T-cell (primary cell): ENCODE data around the gene DARS1. TPM values are rescaled to one million over a fixed set of nuclear protein-coding genes. Genes with fewer than 3 reads are reported as not detected.

Source experiments
- ATAC-seq, 4 experiments: fragments of 200-7000 bp in 3 of 4; fragments of 150-1000 bp in 1 of 4; cut with Tn5 transposase; replicated peaks in 1 of 4; 1 replicate in 3 of 4; 2 replicates in 1 of 4; pipeline ENCODE4 v1.10.0; 2021; ENCODE audit warnings: moderate library complexity in 3 of 4, mild to moderate bottlenecking in 2 of 4, moderate number of reproducible peaks in 1 of 4
- CTCF ChIA-PET, 2 donors: fragments of 300-600 bp; sonication (Branson Sonifier 250); formaldehyde crosslinking; loops; one replicate each; lab custom pipeline; 2022; ENCODE audit warnings: antibody characterized with exemption in 2 of 2; lab: Charles Lee
- POLR2A ChIA-PET, 2 donors: fragments of 300-600 bp; sonication (Branson Sonifier 250); formaldehyde crosslinking; loops; one replicate each; lab custom pipeline; 2022; ENCODE audit warnings: antibody characterized with exemption in 2 of 2; lab: Charles Lee
- DNase-seq, 35 experiments: peaks; one replicate each; pipeline versions ENCODE4 v3.0.0 to v3.0.0-alpha.2; 2013 to 2023
- H3K27ac ChIP-seq: one replicate; pipeline ENCODE4 v1.5.1; 2013; ENCODE audit warnings: low read length
- H3K27me3 ChIP-seq, 2 experiments: replicated peaks in 1 of 2; 1 replicate in 1 of 2; 2 replicates in 1 of 2; pipeline versions ENCODE4 v1.6.1 to v1.7.0; 2013; ENCODE audit warnings: low read length in 1 of 2, mixed read lengths in 1 of 2; ENCODE audit not compliant: control insufficient read depth in 2 of 2, insufficient read depth in 2 of 2; ENCODE audit errors: extremely low read depth in 1 of 2
- H3K36me3 ChIP-seq, 2 donors: 1 replicate in 1 of 2; 2 replicates in 1 of 2; pipeline versions ENCODE4 v1.6.1 to v1.7.0; 2013; ENCODE audit warnings: low read length in 1 of 2; ENCODE audit not compliant: control insufficient read depth in 2 of 2, insufficient read depth in 1 of 2; ENCODE audit errors: extremely low read depth in 1 of 2
- H3K4me1 ChIP-seq, 2 experiments: 1 replicate in 1 of 2; 2 replicates in 1 of 2; pipeline versions ENCODE4 v1.6.1 to v1.7.0; 2013; ENCODE audit warnings: low read length in 2 of 2, mixed read lengths in 1 of 2; ENCODE audit not compliant: insufficient read depth in 2 of 2, control insufficient read depth in 1 of 2; ENCODE audit errors: extremely low read depth in 1 of 2
- H3K4me3 ChIP-seq, 2 donors: 1 replicate in 1 of 2; 2 replicates in 1 of 2; pipeline versions ENCODE4 v1.5.1 to v1.7.0; 2013; ENCODE audit warnings: mild to moderate bottlenecking in 2 of 2, low read length in 1 of 2, moderate library complexity in 1 of 2; ENCODE audit not compliant: control insufficient read depth in 1 of 2; ENCODE audit errors: extremely low read depth in 1 of 2
- H3K9me3 ChIP-seq: 2 replicates; pipeline ENCODE4 v1.7.0; 2013
- H3K27ac Mint-ChIP-seq, 2 donors: one replicate each; pipeline ENCODE4 v1.8.0; 2020 to 2021; ENCODE audit warnings: mild to moderate bottlenecking in 2 of 2, mixed read lengths in 2 of 2
- H3K27me3 Mint-ChIP-seq, 2 donors: one replicate each; pipeline ENCODE4 v1.8.0; 2021 to 2022; ENCODE audit warnings: mixed read lengths in 2 of 2
- H3K36me3 Mint-ChIP-seq: one replicate; pipeline ENCODE4 v1.8.0; 2021; ENCODE audit warnings: mixed read lengths
- H3K4me1 Mint-ChIP-seq, 3 donors: one replicate each; pipeline ENCODE4 v1.8.0; 2020 to 2022; ENCODE audit warnings: mixed read lengths in 3 of 3, mild to moderate bottlenecking in 1 of 3
- H3K4me3 Mint-ChIP-seq, 3 donors: one replicate each; pipeline ENCODE4 v1.8.0; 2020 to 2022; ENCODE audit warnings: mild to moderate bottlenecking in 3 of 3, mixed read lengths in 3 of 3, moderate library complexity in 3 of 3
- H3K9me3 Mint-ChIP-seq, 3 donors: one replicate each; pipeline ENCODE4 v1.8.0; 2020 to 2022; ENCODE audit warnings: mixed read lengths in 3 of 3
- WGBS: methylation state at CpG from one replicate; pipeline ENCODE4 v1.1.5; 2013; ENCODE audit warnings: missing lambda C conversion rate; ENCODE audit not compliant: insufficient coverage; 5-methylcytosine and 5-hydroxymethylcytosine counted together
- total RNA-seq, 35 experiments: library from RNA in 6 of 35; stranded (reverse) in 6 of 35; fragments of 120-200 nt in 1 of 35; gene quantifications; one replicate each; pipeline versions ENCODE4 v1.2.1 to v1.2.4 and lab custom pipeline; 2013 to 2026

The DARS1 gene
- total RNA-seq, 5 donors from 2014 or later (not counting 1 experiment from before 2014, with no cell fraction given): 48.2 to 77.4 (median 69.4) TPM

- Mint-ChIP-seq H3K9me3 (no peaks in the 10 kb centered on the region), H3K27ac (no peak overlapping the region), H3K36me3 (peaks cover 40% of the 10 kb centered on the region), H3K27me3 (no peaks in the 10 kb centered on the region), H3K4me3 (no peak overlapping the region), H3K4me1 (no peaks in the 10 kb centered on the region)
- Histone ChIP-seq H3K27me3 (no peaks in the 10 kb centered on the region), H3K36me3 (peaks cover 0 to 20% of the 10 kb centered on the region in 2 donors), H3K4me3 (no peak overlapping the region), H3K27ac (no peak overlapping the region), H3K4me1 (no peaks in the 10 kb centered on the region), H3K9me3 (no peaks in the 10 kb centered on the region)
- ATAC-seq (no peak), DNase-seq (no peak)
- POLR2A ChIA-PET: no interaction called here
- CTCF ChIA-PET: interaction anchor here (0.6 to 1.4 kb wide), 2 partner anchors 12 to 391 kb away, joined by 3 to 4 read pairs; no protein-coding TSS in a partner anchor
Measured at GRCh38 chr2:135905679-135906078, 79.7 kb downstream of the DARS1 start.

DNA sequence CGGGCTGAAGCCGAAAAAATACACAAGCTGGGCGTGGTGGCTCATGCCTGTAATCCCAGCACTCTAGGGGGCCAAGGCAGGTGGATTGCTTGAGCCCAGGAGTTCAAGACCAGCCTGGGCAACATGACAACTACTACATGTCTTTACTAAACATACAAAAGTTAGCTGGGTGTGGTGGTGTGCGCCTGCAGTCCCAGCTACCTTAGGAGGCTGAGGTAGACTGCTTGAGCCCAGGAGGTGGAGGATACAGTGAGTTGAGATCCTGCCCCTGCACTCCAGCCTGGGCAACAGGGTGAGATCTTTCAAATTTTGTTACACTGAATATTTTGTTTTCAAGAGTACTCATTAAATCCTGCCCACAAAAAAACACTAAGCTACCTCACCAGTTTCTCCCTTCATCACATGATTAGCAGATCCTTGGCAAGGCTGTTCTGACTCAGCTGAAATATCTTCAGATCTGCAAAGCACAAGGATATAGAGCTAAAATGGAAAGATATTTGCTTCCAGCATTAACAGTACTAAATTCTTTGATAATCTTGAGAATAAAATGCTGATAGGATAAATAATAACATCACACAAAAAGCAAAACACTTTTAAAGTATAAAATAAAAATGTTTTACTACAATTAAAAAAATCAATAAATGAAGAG lies 81.0 kb downstream of the DARS1 start:
- H3K27ac ChIP-seq: no peak overlapping the region
- 95% methylated on average over 3 of the region's 4 CpGs for WGBS
- no peaks in the 10 kb centered on the region for H3K4me1 Mint-ChIP-seq
- ATAC-seq (no peak), DNase-seq (no peak)
- ChIA-PET CTCF (interaction anchor here (0.6 to 0.9 kb wide), 3 partner anchors 10 to 185 kb away, joined by 3 to 5 read pairs (median 5); no protein-coding TSS in a partner anchor), POLR2A (interaction anchor here in 1 of 2 donors (0.6 kb wide), 1 partner anchor 404 kb away, joined by 5 read pairs; no protein-coding TSS in a partner anchor)
- H3K36me3 Mint-ChIP-seq: peaks cover 36% of the 10 kb centered on the region
- no peaks in the 10 kb centered on the region for H3K27me3 Mint-ChIP-seq
- no peaks in the 10 kb centered on the region for H3K9me3 Mint-ChIP-seq
- H3K4me3 Mint-ChIP-seq: no peak overlapping the region
- H3K9me3 ChIP-seq: no peaks in the 10 kb centered on the region
- no peaks in the 10 kb centered on the region for H3K27me3 ChIP-seq
- no peaks in the 10 kb centered on the region for H3K4me1 ChIP-seq
- H3K4me3 ChIP-seq: no peak overlapping the region
- H3K36me3 ChIP-seq: peaks cover 0 to 13% of the 10 kb centered on the region in 2 donors
- peak overlapping the region in 1 of 2 donors; percentile 71 for H3K27ac Mint-ChIP-seq

- peaks cover 1 to 8% of the 10 kb centered on the region in 2 donors for H3K36me3 ChIP-seq
- no CpG with 5 or more reads among the region's 3 CpGs for WGBS
- H3K27ac Mint-ChIP-seq: no peak overlapping the region
Measured at GRCh38 chr2:135903650-135904049, 81.8 kb downstream of the DARS1 start.

GRCh38 chr2:135899567-135899966 lies 85.9 kb downstream of the DARS1 start:
- DNase-seq: no peak
- Mint-ChIP-seq H3K27me3 (no peaks in the 10 kb centered on the region), H3K36me3 (peaks cover 17% of the 10 kb centered on the region), H3K9me3 (no peaks in the 10 kb centered on the region), H3K4me3 (no peak overlapping the region), H3K4me1 (no peaks in the 10 kb centered on the region), H3K27ac (no peak overlapping the region)
- H3K27ac ChIP-seq: no peak overlapping the region
- ChIA-PET CTCF (interaction anchor here (0.5 to 0.7 kb wide), 3 partner anchors 89 to 1670 kb away, joined by 3 read pairs; no protein-coding TSS in a partner anchor), POLR2A (interaction anchor here in 1 of 2 donors (0.6 kb wide), 1 partner anchor 14 kb away, joined by 4 read pairs; no protein-coding TSS in a partner anchor)
- H3K9me3 ChIP-seq: no peaks in the 10 kb centered on the region
- no peak overlapping the region for H3K4me3 ChIP-seq
- H3K27me3 ChIP-seq: no peaks in the 10 kb centered on the region
- WGBS: 88% methylated on average over 2 of the region's 4 CpGs
- no peaks in the 10 kb centered on the region for H3K4me1 ChIP-seq
- peaks cover 2 to 3% of the 10 kb centered on the region in 2 donors for H3K36me3 ChIP-seq
- ATAC-seq: no peak

More at GRCh38 chr2:135903650-135904049, 81.8 kb downstream of the DARS1 start:
- DNase-seq: no peak
- Mint-ChIP-seq H3K36me3 (peaks cover 34% of the 10 kb centered on the region), H3K4me1 (no peaks in the 10 kb centered on the region), H3K4me3 (no peak overlapping the region), H3K9me3 (no peaks in the 10 kb centered on the region), H3K27me3 (no peaks in the 10 kb centered on the region)
- Histone ChIP-seq H3K4me1 (no peaks in the 10 kb centered on the region), H3K4me3 (no peak overlapping the region), H3K27me3 (no peaks in the 10 kb centered on the region), H3K27ac (no peak overlapping the region), H3K9me3 (no peaks in the 10 kb centered on the region)
- ATAC-seq: no peak
- ChIA-PET POLR2A (interaction anchor here in 1 of 2 donors (0.7 kb wide), 1 partner anchor 464 kb away, joined by 9 read pairs; no protein-coding TSS in a partner anchor), CTCF (interaction anchor here in 1 of 2 donors (0.7 kb wide), 1 partner anchor 150 kb away, joined by 4 read pairs; no protein-coding TSS in a partner anchor)

DNA sequence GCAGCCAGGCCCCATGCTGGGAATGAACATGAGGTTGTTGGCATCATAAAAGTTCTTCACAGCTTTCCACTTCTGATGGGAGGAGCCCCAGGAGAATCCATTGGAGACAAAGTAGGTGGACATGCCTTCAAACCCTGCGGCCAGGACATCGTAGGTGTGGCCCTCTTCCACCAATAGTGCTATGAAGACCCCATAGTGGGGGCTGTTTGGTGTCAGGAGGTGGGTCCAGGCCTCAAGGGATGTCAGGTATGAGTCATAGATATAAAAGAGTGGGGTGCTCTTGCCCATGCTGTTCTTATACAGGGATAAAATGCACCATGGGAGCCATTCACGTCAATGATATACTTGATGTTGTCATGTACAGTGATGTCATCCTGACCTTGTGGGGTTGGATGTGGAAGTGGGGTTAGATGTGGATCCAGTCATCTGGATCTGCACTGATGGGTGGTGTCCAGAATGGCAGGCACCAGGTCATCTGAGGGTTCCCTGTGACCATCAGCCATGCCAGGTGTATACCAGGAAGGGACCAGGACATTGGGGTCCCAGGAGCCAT lies 87.1 kb downstream of the DARS1 start:
- Histone ChIP-seq H3K4me3 (no peak overlapping the region), H3K4me1 (no peaks in the 10 kb centered on the region), H3K36me3 (peaks cover 0 to 2% of the 10 kb centered on the region in 2 donors), H3K27me3 (no peaks in the 10 kb centered on the region), H3K9me3 (no peaks in the 10 kb centered on the region), H3K27ac (no peak overlapping the region)
- Mint-ChIP-seq H3K27me3 (no peaks in the 10 kb centered on the region), H3K4me3 (no peak overlapping the region), H3K36me3 (peaks cover 17% of the 10 kb centered on the region), H3K4me1 (no peaks in the 10 kb centered on the region), H3K27ac (no peak overlapping the region), H3K9me3 (no peaks in the 10 kb centered on the region)
- ChIA-PET CTCF (no interaction called here), POLR2A (no interaction called here)
- no peak for DNase-seq
- 90% methylated on average over 2 of the region's 3 CpGs for WGBS
- peak in 1 of 4 experiments; percentile 9 for ATAC-seq

GRCh38 chr2:135894930-135895329 lies 90.5 kb downstream of the DARS1 start:
- H3K4me1 ChIP-seq: no peaks in the 10 kb centered on the region
- Mint-ChIP-seq H3K4me3 (no peak overlapping the region), H3K27me3 (no peaks in the 10 kb centered on the region), H3K4me1 (no peaks in the 10 kb centered on the region), H3K9me3 (no peaks in the 10 kb centered on the region), H3K27ac (no peak overlapping the region), H3K36me3 (peaks cover 9% of the 10 kb centered on the region)
- ChIA-PET POLR2A (interaction anchor here in 1 of 2 donors (0.5 to 0.6 kb wide), 2 partner anchors 193 to 465 kb away, joined by 3 to 11 read pairs; no protein-coding TSS in a partner anchor), CTCF (interaction anchor here in 1 of 2 donors (1.2 kb wide), 1 partner anchor 19 kb away, joined by 5 read pairs; no protein-coding TSS in a partner anchor)
- no peaks in the 10 kb centered on the region for H3K27me3 ChIP-seq
- H3K4me3 ChIP-seq: no peak overlapping the region
- WGBS: 100% methylated on average over 1 of the region's 1 CpG
- H3K36me3 ChIP-seq: peaks cover 0 to 2% of the 10 kb centered on the region in 2 donors
- no peaks in the 10 kb centered on the region for H3K9me3 ChIP-seq
- DNase-seq (no peak), ATAC-seq (no peak)
- H3K27ac ChIP-seq: no peak overlapping the region
